Measurements from ENCODE around the gene FAM221A. TPM values are rescaled to one million over a fixed set of nuclear protein-coding genes. Genes with fewer than 3 reads are reported as not detected.
"Not testable (repeated sequence)": the region's sequence is repeated elsewhere in the genome, so short reads cannot be mapped to it uniquely, and the experiment has no call there.

FAM221A gene
- total RNA-seq, 4 donors from 2014 or later = 2.2 to 3.8 (median 2.5) TPM

- Histone ChIP-seq H3K36me3 (no peaks in the 10 kb centered on the region), H3K9me3 (no peaks in the 10 kb centered on the region), H3K4me1 (no peaks in the 10 kb centered on the region), H3K4me3 (no peak overlapping the region), H3K27me3 (no peaks in the 10 kb centered on the region), H3K27ac (no peak overlapping the region)
- intact Hi-C loops (cut with DNase I; ENCODE audit: low total_unique reads) = no loop called here
- ATAC-seq (no peak), DNase-seq (no peak)
- in situ Hi-C loops (cut with MboI; ENCODE audit: low sequenced_read_pairs in 4 of 4) = no loop called here
- TF ChIP-seq CTCF (IDR thresholded peaks at IDR 0.05 in 4 of 5, conservative IDR thresholded peaks at IDR 0.05 in 1 of 5) = no peak
- no peak for TF ChIP-seq POLR2A (IDR thresholded peaks at IDR 0.05)
Observed at GRCh38 chr7:23662984-23663313, 17.1 kb upstream of the FAM221A start.

GRCh38 chr7:23664122-23664521, 15.9 kb upstream of the FAM221A start:
- no peaks in the 10 kb centered on the region for H3K9me3 ChIP-seq
- no peak overlapping the region for H3K4me3 ChIP-seq
- H3K27me3 ChIP-seq = no peaks in the 10 kb centered on the region
- intact Hi-C loops (cut with DNase I; ENCODE audit: low total_unique reads) (no loop called here), in situ Hi-C loops (cut with MboI; ENCODE audit: low sequenced_read_pairs in 4 of 4) (no loop called here)
- H3K4me1 ChIP-seq = no peaks in the 10 kb centered on the region
- no peaks in the 10 kb centered on the region for H3K36me3 ChIP-seq
- H3K27ac ChIP-seq = no peak overlapping the region
- TF ChIP-seq POLR2A (IDR thresholded peaks at IDR 0.05) = no peak
- TF ChIP-seq CTCF (IDR thresholded peaks at IDR 0.05 in 4 of 5, conservative IDR thresholded peaks at IDR 0.05 in 1 of 5) = no peak
- DNase-seq = no peak
- no peak for ATAC-seq

GRCh38 chr7:23672033-23672432, 8.0 kb upstream of the FAM221A start:
- Histone ChIP-seq H3K4me1 (no peaks in the 10 kb centered on the region), H3K27ac (no peak overlapping the region), H3K36me3 (no peaks in the 10 kb centered on the region), H3K27me3 (no peaks in the 10 kb centered on the region), H3K9me3 (no peaks in the 10 kb centered on the region), H3K4me3 (no peak overlapping the region)
- DNase-seq = no peak
- TF ChIP-seq CTCF (IDR thresholded peaks at IDR 0.05 in 4 of 5, conservative IDR thresholded peaks at IDR 0.05 in 1 of 5) = no peak
- no peak for TF ChIP-seq POLR2A (IDR thresholded peaks at IDR 0.05)
- intact Hi-C loops (cut with DNase I; ENCODE audit: low total_unique reads) (loop anchor here (10.0 kb wide), 1 partner anchor 47 kb away; no protein-coding TSS in a partner anchor), in situ Hi-C loops (cut with MboI; ENCODE audit: low sequenced_read_pairs in 4 of 4) (no loop called here)
- no peak for ATAC-seq

DNA sequence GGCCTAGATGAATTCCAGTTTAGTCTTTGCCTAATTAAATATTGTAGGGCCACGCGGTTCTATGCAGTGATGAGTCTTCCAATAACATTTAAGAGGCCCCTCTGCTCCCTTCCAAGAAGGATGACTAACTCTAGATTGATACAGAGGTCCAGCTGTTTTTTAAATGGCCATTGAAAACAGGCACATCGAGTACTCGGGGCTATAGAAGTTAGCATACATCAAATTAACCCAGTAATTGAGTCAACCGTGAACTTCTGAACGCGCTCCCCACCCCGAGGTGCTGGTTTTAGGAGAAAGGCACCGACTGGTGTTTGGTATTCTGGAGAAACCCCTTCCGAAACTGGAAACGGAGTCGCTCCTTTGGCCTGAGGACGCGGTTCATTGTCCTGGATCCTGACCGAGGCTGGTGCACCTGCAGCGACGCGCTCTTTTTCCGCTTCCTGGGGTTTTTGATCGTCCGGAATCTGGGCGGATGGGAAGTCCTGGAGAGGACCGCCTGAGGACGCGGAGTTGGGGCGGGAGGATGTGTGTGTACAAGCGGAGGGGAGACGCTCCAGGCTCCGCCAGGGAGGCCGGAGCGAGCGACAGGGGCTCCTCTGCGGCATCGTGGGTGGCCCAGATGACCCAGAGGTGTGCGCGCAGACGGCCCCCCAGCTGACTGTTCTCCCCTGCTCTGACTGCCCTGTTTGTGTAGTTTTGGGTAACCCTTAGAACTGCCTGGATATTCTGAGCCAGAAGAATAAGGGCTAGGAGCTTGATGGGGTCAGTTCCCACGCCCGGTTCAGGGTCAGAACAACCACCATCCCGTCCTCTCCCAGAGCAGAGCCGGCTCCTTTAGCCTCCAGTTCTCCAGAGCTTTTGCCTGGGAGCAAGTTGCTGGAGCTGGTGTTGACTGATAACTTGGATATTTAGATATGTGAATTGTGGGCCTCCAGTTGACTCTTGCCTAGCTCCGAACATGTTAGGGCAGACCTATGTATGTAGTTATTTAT, 711 bp downstream of the FAM221A start:
- Histone ChIP-seq H3K27me3 (no peaks in the 10 kb centered on the region), H3K4me1 (peaks cover 4 to 8% of the 10 kb centered on the region in 2 donors), H3K4me3 (peak overlapping the region; percentile 61 to 94 (median 90)), H3K27ac (peak overlapping the region; percentile 73 to 87 (median 84)), H3K9me3 (no peaks in the 10 kb centered on the region), H3K36me3 (no peaks in the 10 kb centered on the region)
- DNase-seq (peak in 1 of 2 donors; percentile 19), ATAC-seq (peak; percentile 47 to 67)
- in situ Hi-C loops (cut with MboI; ENCODE audit: low sequenced_read_pairs in 4 of 4) = no loop called here
- intact Hi-C loops (cut with DNase I; ENCODE audit: low total_unique reads) = loop anchor here (1.0 kb wide), 1 partner anchor 83 kb away; the partner anchor contains the start of gene CCDC126
- no peak for TF ChIP-seq POLR2A (IDR thresholded peaks at IDR 0.05)
- no peak for TF ChIP-seq CTCF (IDR thresholded peaks at IDR 0.05 in 4 of 5, conservative IDR thresholded peaks at IDR 0.05 in 1 of 5)

DNA sequence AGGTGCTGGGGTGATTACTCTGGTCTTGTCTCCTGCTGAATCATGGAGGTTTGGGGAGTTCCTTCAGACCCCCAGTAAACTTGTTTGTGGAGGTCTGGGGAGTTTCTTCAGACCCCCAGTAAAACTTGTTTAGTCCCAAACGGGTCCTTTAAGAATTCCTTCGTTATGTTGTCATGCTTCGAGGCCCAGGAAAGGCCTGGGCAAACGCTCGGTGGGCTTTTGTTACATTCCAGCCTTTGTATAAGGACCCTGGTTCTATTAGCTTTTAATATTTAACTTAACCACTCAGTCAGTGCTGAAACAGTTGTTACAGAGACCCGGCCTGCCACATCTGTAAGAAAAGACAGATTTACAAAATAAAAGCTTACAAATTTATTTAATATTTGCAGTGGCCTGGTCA, 4.0 kb downstream of the FAM221A start:
- in situ Hi-C loops (cut with MboI; ENCODE audit: low sequenced_read_pairs in 4 of 4); ATAC-seq; DNase-seq; H3K36me3 ChIP-seq; H3K4me1 ChIP-seq; H3K27me3 ChIP-seq; H3K9me3 ChIP-seq; intact Hi-C loops (cut with DNase I; ENCODE audit: low total_unique reads); H3K4me3 ChIP-seq; H3K27ac ChIP-seq: not testable (repeated sequence)

Data from gastrocnemius medialis (tissue), 4 donors.